Measurements from ENCODE around the gene ELMO2. TPM values are rescaled to one million over a fixed set of nuclear protein-coding genes. Genes with fewer than 3 reads are reported as not detected.
A peak's percentile ranks its signal among the peaks of the same experiment; 100 is the strongest.

ELMO2 gene
- total RNA-seq, 1 donor from 2014 or later, result 53.3 TPM

- Histone ChIP-seq H3K4me3 (no peak overlapping the region), H3K27ac (no peak overlapping the region), H3K27me3 (no peaks in the 10 kb centered on the region), H3K79me2 (ENCODE audit: low read depth) (no peaks in the 10 kb centered on the region), H3K9me3 (ENCODE audit: low read depth) (no peaks in the 10 kb centered on the region), H3K4me2 (peak overlapping the region; percentile 16), H3F3A (ENCODE audit: low read depth) (peaks cover 31% of the 10 kb centered on the region), H2AFZ (replicated peaks) (no peak overlapping the region), H3K9ac (no peak overlapping the region), H3K36me3 (no peaks in the 10 kb centered on the region), H4K20me1 (ENCODE audit: low read depth) (peaks cover 13% of the 10 kb centered on the region), H3K4me1 (peaks cover 37% of the 10 kb centered on the region)
- Mint-ChIP-seq H3K4me1 (peaks cover 58% of the 10 kb centered on the region), H3K4me3 (peak overlapping the region; percentile 15), H3K9me3 (no peaks in the 10 kb centered on the region), H3K27ac (peak overlapping the region; percentile 85), H3K27me3 (ENCODE audit: insufficient read depth, low read depth) (peaks cover 9% of the 10 kb centered on the region), H3K36me3 (peaks cover 19% of the 10 kb centered on the region)
- no peak for DNase-seq (ENCODE audit: low spot score)
- TF ChIP-seq CTCF (IDR thresholded peaks at IDR 0.05) (no peak), EZH2phosphoT487 (IDR thresholded peaks at IDR 0.05) (no peak), EZH2 (IDR thresholded peaks at IDR 0.05) (no peak)
Measured at GRCh38 chr20:46354207-46354555, 52.2 kb downstream of the ELMO2 start.

GRCh38 chr20:46353500-46354206, 52.8 kb downstream of the ELMO2 start:
- H4K20me1 ChIP-seq (ENCODE audit: low read depth), result peaks cover 17% of the 10 kb centered on the region
- H3K36me3 ChIP-seq, result no peaks in the 10 kb centered on the region
- peak overlapping the region; percentile 86 for H3K27ac Mint-ChIP-seq
- no peaks in the 10 kb centered on the region for H3K9me3 ChIP-seq (ENCODE audit: low read depth)
- H3K36me3 Mint-ChIP-seq, result peaks cover 16% of the 10 kb centered on the region
- no peak overlapping the region for H3K9ac ChIP-seq
- H2AFZ ChIP-seq (replicated peaks), result no peak overlapping the region
- H3K27me3 Mint-ChIP-seq (ENCODE audit: insufficient read depth, low read depth), result peaks cover 10% of the 10 kb centered on the region
- peak overlapping the region; percentile 16 for H3K4me2 ChIP-seq
- no peak overlapping the region for H3K4me3 ChIP-seq
- peaks cover 33% of the 10 kb centered on the region for H3F3A ChIP-seq (ENCODE audit: low read depth)
- H3K4me1 ChIP-seq, result peaks cover 42% of the 10 kb centered on the region
- no peaks in the 10 kb centered on the region for H3K27me3 ChIP-seq
- no peak for TF ChIP-seq CTCF (IDR thresholded peaks at IDR 0.05)
- TF ChIP-seq EZH2phosphoT487 (IDR thresholded peaks at IDR 0.05), result no peak
- no peak for TF ChIP-seq EZH2 (IDR thresholded peaks at IDR 0.05)
- no peaks in the 10 kb centered on the region for H3K9me3 Mint-ChIP-seq
- H3K27ac ChIP-seq, result no peak overlapping the region
- peak overlapping the region; percentile 15 for H3K4me3 Mint-ChIP-seq
- peaks cover 63% of the 10 kb centered on the region for H3K4me1 Mint-ChIP-seq
- no peak for DNase-seq (ENCODE audit: low spot score)
- no peaks in the 10 kb centered on the region for H3K79me2 ChIP-seq (ENCODE audit: low read depth)

- H3K9me3 Mint-ChIP-seq, result no peaks in the 10 kb centered on the region
- H3K27ac ChIP-seq, result no peak overlapping the region
- DNase-seq (ENCODE audit: low spot score), result no peak
- peaks cover 10% of the 10 kb centered on the region for H3K27me3 Mint-ChIP-seq (ENCODE audit: insufficient read depth, low read depth)
- peak overlapping the region; percentile 21 for H3K4me3 Mint-ChIP-seq
- no peak overlapping the region for H3K4me2 ChIP-seq
- H3K9me3 ChIP-seq (ENCODE audit: low read depth), result no peaks in the 10 kb centered on the region
- no peak overlapping the region for H3K4me3 ChIP-seq
- no peak overlapping the region for H3K9ac ChIP-seq
- no peaks in the 10 kb centered on the region for H3K79me2 ChIP-seq (ENCODE audit: low read depth)
- peaks cover 33% of the 10 kb centered on the region for H3F3A ChIP-seq (ENCODE audit: low read depth)
- peaks cover 74% of the 10 kb centered on the region for H3K4me1 Mint-ChIP-seq
- peaks cover 48% of the 10 kb centered on the region for H3K4me1 ChIP-seq
- H3K27ac Mint-ChIP-seq, result peak overlapping the region; percentile 50
- no peak overlapping the region for H2AFZ ChIP-seq (replicated peaks)
- peaks cover 16% of the 10 kb centered on the region for H3K36me3 Mint-ChIP-seq
- H3K27me3 ChIP-seq, result no peaks in the 10 kb centered on the region
- TF ChIP-seq EZH2 (IDR thresholded peaks at IDR 0.05) (no peak), CTCF (IDR thresholded peaks at IDR 0.05) (no peak), EZH2phosphoT487 (IDR thresholded peaks at IDR 0.05) (no peak)
- H3K36me3 ChIP-seq, result no peaks in the 10 kb centered on the region
- H4K20me1 ChIP-seq (ENCODE audit: low read depth), result peaks cover 28% of the 10 kb centered on the region
Measured at GRCh38 chr20:46352370-46352938, 54.0 kb downstream of the ELMO2 start.

All from neural progenitor cell (in vitro differentiated cells).